ENCODE measurements around the gene SLX9. TPM values are rescaled to one million over a fixed set of nuclear protein-coding genes. Genes with fewer than 3 reads are reported as not detected.

The SLX9 gene
- total RNA-seq, 1 donor from 2014 or later, result 8.3 TPM

DNA sequence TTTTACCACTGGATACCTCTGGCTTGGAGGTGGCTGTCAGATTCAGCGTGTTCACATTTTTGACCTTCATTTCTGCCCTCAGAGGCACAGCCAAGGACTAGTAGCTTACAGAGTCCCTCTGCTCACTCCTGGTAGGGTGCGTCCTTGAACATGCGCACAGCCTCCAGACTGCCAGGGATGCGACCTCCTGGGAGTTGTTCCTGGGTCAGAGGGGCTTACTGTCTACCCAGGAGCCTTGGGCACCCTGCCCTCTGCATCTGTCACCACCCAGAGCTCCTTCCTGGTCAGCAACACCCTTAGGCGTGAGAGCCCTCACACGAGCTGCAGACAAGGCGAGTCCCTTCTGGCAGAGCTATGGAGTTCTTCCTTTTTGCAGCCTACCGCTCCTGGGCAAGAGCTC is 1.7 kb downstream of the SLX9 start:
- intact Hi-C loops (cut with DNase I), result loop anchor here (10.0 kb wide), 2 partner anchors 133 to 323 kb away; partner anchors contain the start of gene ADARB1
- H3K9me3 ChIP-seq, result no peaks in the 10 kb centered on the region
- H3K4me3 ChIP-seq, result no peak overlapping the region
- no peak overlapping the region for H3K27ac ChIP-seq
- H3K27me3 ChIP-seq, result no peaks in the 10 kb centered on the region
- H3K4me1 ChIP-seq, result peaks cover 34% of the 10 kb centered on the region
- DNase-seq (ENCODE audit: extremely low spot score in 2 of 2), result no peak
- peaks cover 0 to 6% of the 10 kb centered on the region in 2 donors for H3K36me3 ChIP-seq
- no peak for TF ChIP-seq CTCF (IDR thresholded peaks at IDR 0.05)
- no peak for TF ChIP-seq POLR2A (IDR thresholded peaks at IDR 0.05)
- no peak for TF ChIP-seq POLR2AphosphoS5 (IDR thresholded peaks at IDR 0.05; ENCODE audit: insufficient read depth in 1 of 2, low read depth in 1 of 2)

DNA sequence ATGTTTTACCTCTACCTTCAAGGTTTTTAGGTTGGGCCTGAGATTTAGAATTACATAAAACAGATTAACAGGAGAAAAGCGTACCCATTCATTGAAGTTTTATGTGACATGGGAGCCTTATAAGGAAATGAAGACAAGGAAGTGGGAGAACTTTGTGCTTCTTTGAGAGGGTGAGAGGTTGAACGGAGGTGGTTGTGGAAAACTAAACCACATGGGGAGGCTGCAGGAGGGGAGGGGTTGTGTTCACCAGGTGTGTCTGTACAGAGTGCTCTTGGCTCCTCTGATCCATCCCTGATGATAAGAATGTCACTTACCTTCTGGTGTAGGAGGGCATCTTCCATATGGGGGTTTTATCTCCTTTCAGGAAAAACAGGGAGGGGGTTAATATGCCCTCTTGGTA is 2.7 kb downstream of the SLX9 start:
- Histone ChIP-seq H3K9me3 (no peaks in the 10 kb centered on the region), H3K27me3 (no peaks in the 10 kb centered on the region), H3K27ac (no peak overlapping the region), H3K4me1 (peaks cover 34% of the 10 kb centered on the region), H3K36me3 (peaks cover 0 to 6% of the 10 kb centered on the region in 2 donors), H3K4me3 (no peak overlapping the region)
- intact Hi-C loops (cut with DNase I), result loop anchor here (10.0 kb wide), 2 partner anchors 132 to 322 kb away; partner anchors contain the start of gene ADARB1
- no peak for DNase-seq (ENCODE audit: extremely low spot score in 2 of 2)
- TF ChIP-seq POLR2A (IDR thresholded peaks at IDR 0.05), result no peak
- TF ChIP-seq CTCF (IDR thresholded peaks at IDR 0.05), result no peak
- no peak for TF ChIP-seq POLR2AphosphoS5 (IDR thresholded peaks at IDR 0.05; ENCODE audit: insufficient read depth in 1 of 2, low read depth in 1 of 2)

DNA sequence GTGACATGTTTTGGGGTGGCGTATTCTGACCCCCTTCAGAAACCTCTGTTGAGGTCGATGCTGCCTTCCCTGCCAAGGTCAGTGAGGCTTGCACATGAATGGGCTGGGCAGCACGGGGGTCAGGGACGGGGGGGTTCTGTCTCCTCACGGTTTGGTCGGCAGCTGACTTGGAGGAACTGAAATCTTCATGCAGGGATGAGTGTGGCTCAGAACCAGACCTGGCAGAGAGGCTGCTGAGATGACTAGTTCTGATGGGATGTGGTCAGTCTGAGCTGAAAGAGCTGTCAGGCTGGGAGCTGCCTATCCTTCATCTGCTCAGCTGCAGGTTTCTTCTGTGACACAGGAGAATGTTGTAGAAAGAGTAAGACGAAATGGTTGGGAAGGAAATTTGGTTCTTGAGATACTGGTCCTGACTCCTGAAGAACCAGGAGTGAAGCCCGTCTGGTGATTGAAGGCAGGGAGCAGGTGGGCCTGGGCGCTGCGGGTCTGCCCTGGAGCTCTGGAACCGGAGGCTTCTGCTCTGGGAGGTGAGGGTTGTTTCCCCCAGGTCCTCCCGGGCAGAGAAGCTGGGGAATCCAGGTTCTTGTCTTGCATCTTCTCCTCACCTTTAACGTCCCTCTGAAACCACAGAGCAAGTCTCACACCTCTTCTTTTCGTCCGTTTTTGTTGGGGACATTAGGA is 3.3 kb downstream of the SLX9 start:
- H3K36me3 ChIP-seq, result peaks cover 0 to 6% of the 10 kb centered on the region in 2 donors
- no peak overlapping the region for H3K4me3 ChIP-seq
- H3K27ac ChIP-seq, result no peak overlapping the region
- H3K27me3 ChIP-seq, result no peaks in the 10 kb centered on the region
- no peaks in the 10 kb centered on the region for H3K9me3 ChIP-seq
- no peak for TF ChIP-seq POLR2A (IDR thresholded peaks at IDR 0.05)
- peaks cover 34% of the 10 kb centered on the region for H3K4me1 ChIP-seq
- DNase-seq (ENCODE audit: extremely low spot score in 2 of 2), result no peak
- intact Hi-C loops (cut with DNase I), result loop anchor here (10.0 kb wide), 2 partner anchors 132 to 322 kb away; partner anchors contain the start of gene ADARB1

DNA sequence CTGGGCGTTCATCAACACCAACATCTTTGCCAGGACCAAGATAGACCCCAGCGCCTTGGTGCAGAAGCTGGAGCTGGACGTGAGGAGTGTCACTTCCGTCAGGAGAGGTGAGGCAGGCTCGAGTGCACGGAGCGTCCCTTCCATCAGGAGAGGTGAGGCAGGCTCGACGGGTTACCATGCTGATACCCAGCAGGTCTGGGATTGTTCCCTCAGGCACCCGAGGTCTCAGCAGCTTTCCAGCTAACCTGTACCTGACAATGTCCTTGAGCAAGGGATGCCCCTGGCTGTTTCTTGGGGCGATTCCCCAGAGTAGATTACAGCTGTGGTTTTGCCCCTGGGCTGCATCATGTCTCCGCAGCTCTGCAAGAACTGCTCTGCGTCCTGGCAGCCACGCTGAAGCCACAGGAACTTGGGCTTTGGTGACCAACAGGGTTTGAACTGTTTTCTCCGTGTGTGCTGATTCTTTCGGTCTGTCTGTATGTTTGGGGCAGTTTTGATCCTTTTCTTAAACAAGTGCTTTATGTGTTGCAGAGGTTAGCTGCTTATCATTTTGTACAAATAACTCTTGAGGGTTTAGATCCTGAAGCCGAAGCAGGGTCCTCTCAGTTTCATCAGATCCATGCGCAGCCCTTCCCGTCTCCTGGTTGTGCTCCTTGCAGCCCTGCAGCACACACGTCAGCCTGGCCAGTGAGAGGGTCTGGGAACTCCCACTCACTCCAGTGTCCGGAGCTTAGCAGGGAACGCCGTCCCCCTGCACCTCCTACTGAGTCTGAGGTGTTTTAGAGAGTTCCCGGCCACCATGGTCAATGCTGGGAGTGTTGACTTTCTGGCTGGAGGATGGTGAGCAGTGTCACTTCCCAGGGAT is 4.1 kb downstream of the SLX9 start:
- Histone ChIP-seq H3K4me3 (no peak overlapping the region), H3K27me3 (no peaks in the 10 kb centered on the region), H3K27ac (no peak overlapping the region), H3K9me3 (no peaks in the 10 kb centered on the region), H3K4me1 (peaks cover 33% of the 10 kb centered on the region), H3K36me3 (peaks cover 0 to 6% of the 10 kb centered on the region in 2 donors)
- no peak for TF ChIP-seq CTCF (IDR thresholded peaks at IDR 0.05)
- no peak for TF ChIP-seq POLR2AphosphoS5 (IDR thresholded peaks at IDR 0.05; ENCODE audit: insufficient read depth in 1 of 2, low read depth in 1 of 2)
- intact Hi-C loops (cut with DNase I), result loop anchor here (10.0 kb wide), 2 partner anchors 131 to 321 kb away; partner anchors contain the start of gene ADARB1
- DNase-seq (ENCODE audit: extremely low spot score in 2 of 2), result no peak

- H3K4me1 ChIP-seq, result peaks cover 34% of the 10 kb centered on the region
- intact Hi-C loops (cut with DNase I), result loop anchor here (10.0 kb wide), 2 partner anchors 130 to 320 kb away; partner anchors contain the start of gene ADARB1
- no peak overlapping the region for H3K4me3 ChIP-seq
- TF ChIP-seq POLR2AphosphoS5 (IDR thresholded peaks at IDR 0.05; ENCODE audit: insufficient read depth in 1 of 2, low read depth in 1 of 2), result no peak
- H3K27ac ChIP-seq, result no peak overlapping the region
- no peaks in the 10 kb centered on the region for H3K27me3 ChIP-seq
- H3K9me3 ChIP-seq, result no peaks in the 10 kb centered on the region
- H3K36me3 ChIP-seq, result peaks cover 0 to 6% of the 10 kb centered on the region in 2 donors
- DNase-seq (ENCODE audit: extremely low spot score in 2 of 2), result no peak
These were observed 4.8 kb downstream of the SLX9 start for GRCh38 chr21:44944596-44944995.
